MM.1S (cell line): ENCODE data around the gene KCNK16.
"Not testable (repeated sequence)": the region's sequence is repeated elsewhere in the genome, so short reads cannot be mapped to it uniquely, and the experiment has no call there.

Experiments used
- EZH2 ChIP-seq: fragments of 300-600 bp; sonication (generic); optimal IDR thresholded peaks from 2 replicates; pipeline ENCODE3; 2017; ENCODE audit warnings: low read depth, mild to moderate bottlenecking, antibody characterized with exemption, low read length, mixed read lengths
- EZH2phosphoT487 ChIP-seq: fragments of 300-600 bp; sonication (generic); IDR thresholded peaks from 2 replicates; pipeline ENCODE4 v1.6.1; 2018; ENCODE audit warnings: antibody characterized with exemption, low read length
- TF ChIP-seq, protein P1 (sequence below): fragments of 300-600 bp; sonication (generic); IDR thresholded peaks from 2 replicates; pipeline ENCODE4 v1.5.1; 2016; ENCODE audit warnings: antibody characterized with exemption, low read length, mixed read lengths

DNA sequence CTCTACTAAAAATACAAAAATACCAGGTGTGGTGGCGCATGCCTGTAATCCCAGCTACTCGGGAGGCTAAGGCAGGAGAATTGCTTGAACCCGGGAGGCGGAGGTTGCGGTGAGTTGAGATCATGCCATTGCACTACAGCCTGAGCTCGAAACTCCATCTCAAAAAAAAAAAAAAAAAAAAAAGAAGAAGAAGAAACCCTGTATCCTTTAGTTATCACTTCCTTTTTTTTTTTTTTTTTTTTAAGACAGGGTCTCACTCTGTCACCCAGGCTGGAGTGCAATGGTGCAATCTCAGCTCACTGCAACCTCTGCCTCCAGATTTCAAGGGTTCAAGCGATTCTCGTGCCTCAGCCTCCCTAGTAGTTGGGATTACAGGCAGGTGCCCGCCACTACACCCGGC, 35.9 kb downstream of the KCNK16 start:
- TF ChIP-seq, protein P1, sequence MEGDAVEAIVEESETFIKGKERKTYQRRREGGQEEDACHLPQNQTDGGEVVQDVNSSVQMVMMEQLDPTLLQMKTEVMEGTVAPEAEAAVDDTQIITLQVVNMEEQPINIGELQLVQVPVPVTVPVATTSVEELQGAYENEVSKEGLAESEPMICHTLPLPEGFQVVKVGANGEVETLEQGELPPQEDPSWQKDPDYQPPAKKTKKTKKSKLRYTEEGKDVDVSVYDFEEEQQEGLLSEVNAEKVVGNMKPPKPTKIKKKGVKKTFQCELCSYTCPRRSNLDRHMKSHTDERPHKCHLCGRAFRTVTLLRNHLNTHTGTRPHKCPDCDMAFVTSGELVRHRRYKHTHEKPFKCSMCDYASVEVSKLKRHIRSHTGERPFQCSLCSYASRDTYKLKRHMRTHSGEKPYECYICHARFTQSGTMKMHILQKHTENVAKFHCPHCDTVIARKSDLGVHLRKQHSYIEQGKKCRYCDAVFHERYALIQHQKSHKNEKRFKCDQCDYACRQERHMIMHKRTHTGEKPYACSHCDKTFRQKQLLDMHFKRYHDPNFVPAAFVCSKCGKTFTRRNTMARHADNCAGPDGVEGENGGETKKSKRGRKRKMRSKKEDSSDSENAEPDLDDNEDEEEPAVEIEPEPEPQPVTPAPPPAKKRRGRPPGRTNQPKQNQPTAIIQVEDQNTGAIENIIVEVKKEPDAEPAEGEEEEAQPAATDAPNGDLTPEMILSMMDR, result not testable (repeated sequence)
- TF ChIP-seq EZH2phosphoT487, EZH2: not testable (repeated sequence)
